WTC11 (cell line): ENCODE data around the gene TLE4. TPM values are rescaled to one million over a fixed set of nuclear protein-coding genes. Genes with fewer than 3 reads are reported as not detected.
A peak's percentile ranks its signal among the peaks of the same experiment; 100 is the strongest.

Experiments used
- ATAC-seq: fragments of 200-7000 bp; cut with Tn5 transposase; 2 replicates; pipeline ENCODE4 v1.10.0; 2021; ENCODE audit warnings: mild to moderate bottlenecking, moderate library complexity
- CTCF ChIA-PET: fragments of 300-600 bp; sonication (Branson Sonifier 250); formaldehyde crosslinking; loops from one replicate; lab custom pipeline; 2021; ENCODE audit warnings: antibody characterized with exemption; lab: Charles Lee
- POLR2A ChIA-PET: fragments of 350-600 bp; sonication (Branson Sonifier 250); formaldehyde crosslinking; loops from one replicate; lab custom pipeline; 2021; ENCODE audit warnings: antibody characterized with exemption; lab: Charles Lee
- DNase-seq: peaks from one replicate; pipeline ENCODE4 v3.0.0; 2021; ENCODE audit warnings: low spot score
- H3K27ac Mint-ChIP-seq: 2 replicates; pipeline ENCODE4 v1.8.0; 2021; ENCODE audit warnings: mixed read lengths
- H3K27me3 Mint-ChIP-seq: 2 replicates; pipeline ENCODE4 v1.8.0; 2021; ENCODE audit warnings: low read depth, mild to moderate bottlenecking, moderate library complexity, mixed read lengths
- H3K36me3 Mint-ChIP-seq: 2 replicates; pipeline ENCODE4 v1.8.0; 2021; ENCODE audit warnings: mixed read lengths
- H3K4me1 Mint-ChIP-seq: 2 replicates; pipeline ENCODE4 v1.8.0; 2022; ENCODE audit warnings: mixed read lengths
- H3K4me3 Mint-ChIP-seq: 2 replicates; pipeline ENCODE4 v1.8.0; 2021; ENCODE audit warnings: mild to moderate bottlenecking, moderate library complexity, mixed read lengths
- H3K9me3 Mint-ChIP-seq: 2 replicates; pipeline ENCODE4 v1.8.0; 2021; ENCODE audit warnings: mixed read lengths
- ARID4B ChIP-seq: sonication (generic); formaldehyde crosslinking; IDR thresholded peaks from 2 replicates; pipeline ENCODE4 v1.8.0; 2023; ENCODE audit warnings: missing genetic modification reagents, mild to moderate bottlenecking, borderline replicate concordance
- CBFB ChIP-seq: sonication (generic); formaldehyde crosslinking; IDR thresholded peaks from 2 replicates; pipeline ENCODE4 v1.8.1; 2022; ENCODE audit warnings: mild to moderate bottlenecking, low read depth, missing genetic modification reagents
- E2F1 ChIP-seq: sonication (generic); formaldehyde crosslinking; IDR thresholded peaks from 2 replicates; pipeline ENCODE4 v1.8.0; 2022; ENCODE audit warnings: mild to moderate bottlenecking, missing genetic modification reagents
- E2F4 ChIP-seq: sonication (generic); formaldehyde crosslinking; IDR thresholded peaks from 2 replicates; pipeline ENCODE4 v1.8.1; 2022; ENCODE audit warnings: low read depth, mild to moderate bottlenecking, moderate library complexity, missing genetic modification reagents, borderline replicate concordance
- ESRRA ChIP-seq: sonication (generic); formaldehyde crosslinking; IDR thresholded peaks from 2 replicates; pipeline ENCODE4 v1.8.1; 2022; ENCODE audit warnings: mild to moderate bottlenecking, missing genetic modification reagents, borderline replicate concordance
- ETV6 ChIP-seq: sonication (generic); formaldehyde crosslinking; IDR thresholded peaks from 2 replicates; pipeline ENCODE4 v1.8.1; 2022; ENCODE audit warnings: mild to moderate bottlenecking, missing genetic modification reagents
- GTF2I ChIP-seq: fragments of 250-450 bp; sonication (Bioruptor Pico); conservative IDR thresholded peaks from 2 replicates; pipeline ENCODE4 v1.4.0; 2021; ENCODE audit warnings: mild to moderate bottlenecking
- OVOL2 ChIP-seq: fragments of 250-450 bp; sonication (Bioruptor Pico); IDR thresholded peaks from 2 replicates; pipeline ENCODE4 v1.9.0; 2021; ENCODE audit warnings: mild to moderate bottlenecking, borderline replicate concordance
- SMAD4 ChIP-seq: sonication (generic); formaldehyde crosslinking; IDR thresholded peaks from 2 replicates; pipeline ENCODE4 v1.8.0; 2022; ENCODE audit warnings: mild to moderate bottlenecking, missing genetic modification reagents
- SOX15 ChIP-seq: fragments of 250-450 bp; sonication (Bioruptor Pico); IDR thresholded peaks from 2 replicates; pipeline ENCODE4 v1.9.0; 2021; ENCODE audit warnings: mild to moderate bottlenecking
- ZNF121 ChIP-seq: sonication (generic); formaldehyde crosslinking; IDR thresholded peaks from 2 replicates; pipeline ENCODE4 v1.8.0; 2023; ENCODE audit warnings: missing genetic modification reagents
- ZNF425 ChIP-seq: fragments of 250-450 bp; sonication (Bioruptor Pico); conservative IDR thresholded peaks from 2 replicates; pipeline ENCODE4 v1.9.0; 2021; ENCODE audit warnings: mild to moderate bottlenecking
- ZNF671 ChIP-seq: fragments of 250-450 bp; sonication (Bioruptor Pico); IDR thresholded peaks from 2 replicates; pipeline ENCODE4 v1.8.0; 2021; ENCODE audit warnings: mild to moderate bottlenecking
- ZSCAN18 ChIP-seq: fragments of 250-450 bp; sonication (Bioruptor Pico); IDR thresholded peaks from 2 replicates; pipeline ENCODE4 v2.1.2; 2022; ENCODE audit warnings: mild to moderate bottlenecking, moderate library complexity
- total RNA-seq: library from RNA; stranded (reverse); gene quantifications from 3 replicates; pipeline ENCODE4 v1.2.3, GENCODE V29; 2021
- TF ChIP-seq, protein P1 (sequence below): fragments of 250-450 bp; sonication (Bioruptor Pico); IDR thresholded peaks from 2 replicates; pipeline ENCODE4 v1.9.0; 2021; ENCODE audit warnings: mild to moderate bottlenecking
- TF ChIP-seq, protein P2 (sequence below): sonication (generic); formaldehyde crosslinking; IDR thresholded peaks from 2 replicates; pipeline ENCODE4 v1.8.1; 2023; ENCODE audit warnings: mild to moderate bottlenecking, moderate library complexity, missing genetic modification reagents
- TF ChIP-seq, protein P3 (sequence below): sonication (generic); formaldehyde crosslinking; IDR thresholded peaks from 2 replicates; pipeline ENCODE4 v1.8.1; 2023; ENCODE audit warnings: mild to moderate bottlenecking, missing genetic modification reagents

The TLE4 gene
- total RNA-seq, 1 experiment from 2014 or later: 48.1 TPM

DNA sequence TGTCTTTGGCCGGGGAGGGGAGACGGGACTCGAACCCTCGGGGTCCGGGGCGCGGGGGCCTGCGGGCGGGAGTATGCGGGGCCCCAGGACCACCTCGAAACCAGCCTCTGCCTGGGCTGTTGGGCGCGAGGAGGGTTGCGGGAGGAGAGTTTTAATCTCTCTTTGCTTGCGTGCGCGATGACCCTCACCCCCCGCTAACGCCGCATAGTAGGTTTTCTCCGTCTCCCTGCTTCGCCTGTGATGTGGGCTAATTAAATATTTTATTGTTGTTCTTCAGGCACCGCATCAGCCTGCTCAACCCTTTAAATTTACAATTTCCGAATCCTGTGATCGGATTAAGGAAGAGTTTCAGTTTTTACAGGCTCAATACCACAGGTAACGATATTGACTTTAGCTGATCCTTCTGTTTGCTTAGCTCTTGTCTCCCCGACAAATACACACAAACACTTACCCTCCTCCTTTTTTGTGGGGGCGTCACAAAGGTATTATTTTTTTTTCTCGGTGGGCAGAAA lies 1.7 kb downstream of the TLE4 start:
- CTCF ChIA-PET: no interaction called here
- no peak for TF ChIP-seq E2F1 (CRISPR knock-in tag)
- TF ChIP-seq ESRRA (CRISPR knock-in tag): no peak
- no peak for TF ChIP-seq E2F4
- TF ChIP-seq, protein P1, sequence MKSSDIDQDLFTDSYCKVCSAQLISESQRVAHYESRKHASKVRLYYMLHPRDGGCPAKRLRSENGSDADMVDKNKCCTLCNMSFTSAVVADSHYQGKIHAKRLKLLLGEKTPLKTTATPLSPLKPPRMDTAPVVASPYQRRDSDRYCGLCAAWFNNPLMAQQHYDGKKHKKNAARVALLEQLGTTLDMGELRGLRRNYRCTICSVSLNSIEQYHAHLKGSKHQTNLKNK: no peak
- TF ChIP-seq, protein P2, sequence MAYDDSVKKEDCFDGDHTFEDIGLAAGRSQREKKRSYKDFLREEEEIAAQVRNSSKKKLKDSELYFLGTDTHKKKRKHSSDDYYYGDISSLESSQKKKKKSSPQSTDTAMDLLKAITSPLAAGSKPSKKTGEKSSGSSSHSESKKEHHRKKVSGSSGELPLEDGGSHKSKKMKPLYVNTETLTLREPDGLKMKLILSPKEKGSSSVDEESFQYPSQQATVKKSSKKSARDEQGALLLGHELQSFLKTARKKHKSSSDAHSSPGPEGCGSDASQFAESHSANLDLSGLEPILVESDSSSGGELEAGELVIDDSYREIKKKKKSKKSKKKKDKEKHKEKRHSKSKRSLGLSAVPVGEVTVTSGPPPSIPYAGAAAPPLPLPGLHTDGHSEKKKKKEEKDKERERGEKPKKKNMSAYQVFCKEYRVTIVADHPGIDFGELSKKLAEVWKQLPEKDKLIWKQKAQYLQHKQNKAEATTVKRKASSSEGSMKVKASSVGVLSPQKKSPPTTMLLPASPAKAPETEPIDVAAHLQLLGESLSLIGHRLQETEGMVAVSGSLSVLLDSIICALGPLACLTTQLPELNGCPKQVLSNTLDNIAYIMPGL (CRISPR knock-in tag): no peak
- no peak for TF ChIP-seq ZSCAN18 (CRISPR knock-in tag)
- no peak for TF ChIP-seq GTF2I (CRISPR knock-in tag)
- TF ChIP-seq ETV6 (CRISPR knock-in tag): no peak
- no peak for TF ChIP-seq ARID4B (CRISPR knock-in tag)
- no peak for TF ChIP-seq ZNF425 (CRISPR knock-in tag)
- TF ChIP-seq, all 79 proteins: peak for 0
- Mint-ChIP-seq H3K4me3 (peak overlapping the region; percentile 93), H3K9me3 (no peaks in the 10 kb centered on the region), H3K36me3 (peaks cover 22% of the 10 kb centered on the region), H3K27me3 (peaks cover 6% of the 10 kb centered on the region), H3K4me1 (peaks cover 37% of the 10 kb centered on the region), H3K27ac (peak overlapping the region; percentile 84)
- no peak for ATAC-seq
- POLR2A ChIA-PET: no interaction called here
- peak; percentile 25 for DNase-seq

DNA sequence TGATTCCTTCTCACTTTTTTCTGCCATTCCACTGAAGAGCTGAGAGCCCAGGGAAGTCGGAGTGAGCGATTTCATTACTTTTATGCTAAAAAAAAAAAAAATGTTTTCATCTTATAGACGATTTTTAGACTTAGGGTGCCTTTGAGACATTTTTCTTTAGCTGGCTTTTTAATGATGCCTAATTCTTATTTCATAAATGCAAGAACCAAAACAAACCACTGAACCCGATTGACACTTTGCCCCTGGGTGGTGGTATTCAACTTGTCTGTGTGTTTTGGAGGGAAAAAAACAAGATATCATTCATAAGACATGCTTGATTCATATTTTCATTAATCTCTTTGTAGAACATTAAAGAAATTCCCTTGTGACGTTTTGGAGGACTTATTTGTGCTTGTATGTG lies 2.4 kb downstream of the TLE4 start:
- H3K4me1 Mint-ChIP-seq: peaks cover 38% of the 10 kb centered on the region
- TF ChIP-seq CBFB (no peak), SMAD4 (CRISPR knock-in tag) (no peak), E2F4 (no peak), ZNF671 (CRISPR knock-in tag) (no peak), OVOL2 (CRISPR knock-in tag) (no peak), SOX15 (no peak), ZNF121 (CRISPR knock-in tag) (no peak)
- TF ChIP-seq, protein P3, sequence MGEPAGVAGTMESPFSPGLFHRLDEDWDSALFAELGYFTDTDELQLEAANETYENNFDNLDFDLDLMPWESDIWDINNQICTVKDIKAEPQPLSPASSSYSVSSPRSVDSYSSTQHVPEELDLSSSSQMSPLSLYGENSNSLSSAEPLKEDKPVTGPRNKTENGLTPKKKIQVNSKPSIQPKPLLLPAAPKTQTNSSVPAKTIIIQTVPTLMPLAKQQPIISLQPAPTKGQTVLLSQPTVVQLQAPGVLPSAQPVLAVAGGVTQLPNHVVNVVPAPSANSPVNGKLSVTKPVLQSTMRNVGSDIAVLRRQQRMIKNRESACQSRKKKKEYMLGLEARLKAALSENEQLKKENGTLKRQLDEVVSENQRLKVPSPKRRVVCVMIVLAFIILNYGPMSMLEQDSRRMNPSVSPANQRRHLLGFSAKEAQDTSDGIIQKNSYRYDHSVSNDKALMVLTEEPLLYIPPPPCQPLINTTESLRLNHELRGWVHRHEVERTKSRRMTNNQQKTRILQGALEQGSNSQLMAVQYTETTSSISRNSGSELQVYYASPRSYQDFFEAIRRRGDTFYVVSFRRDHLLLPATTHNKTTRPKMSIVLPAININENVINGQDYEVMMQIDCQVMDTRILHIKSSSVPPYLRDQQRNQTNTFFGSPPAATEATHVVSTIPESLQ (CRISPR knock-in tag): no peak

More for the DNA sequence above, 2.4 kb downstream of the TLE4 start:
- ChIA-PET CTCF (no interaction called here), POLR2A (no interaction called here)
- H3K27ac Mint-ChIP-seq: 0 out of 2 replicates have a peak overlapping the region, but pooled peaks have one; percentile 45
- H3K4me3 Mint-ChIP-seq: peak overlapping the region; percentile 93
- H3K27me3 Mint-ChIP-seq: peaks cover 6% of the 10 kb centered on the region
- peaks cover 22% of the 10 kb centered on the region for H3K36me3 Mint-ChIP-seq
- ATAC-seq (no peak), DNase-seq (no peak)
- no peaks in the 10 kb centered on the region for H3K9me3 Mint-ChIP-seq
